Measurements from ENCODE around the gene TP53INP2.

DNA sequence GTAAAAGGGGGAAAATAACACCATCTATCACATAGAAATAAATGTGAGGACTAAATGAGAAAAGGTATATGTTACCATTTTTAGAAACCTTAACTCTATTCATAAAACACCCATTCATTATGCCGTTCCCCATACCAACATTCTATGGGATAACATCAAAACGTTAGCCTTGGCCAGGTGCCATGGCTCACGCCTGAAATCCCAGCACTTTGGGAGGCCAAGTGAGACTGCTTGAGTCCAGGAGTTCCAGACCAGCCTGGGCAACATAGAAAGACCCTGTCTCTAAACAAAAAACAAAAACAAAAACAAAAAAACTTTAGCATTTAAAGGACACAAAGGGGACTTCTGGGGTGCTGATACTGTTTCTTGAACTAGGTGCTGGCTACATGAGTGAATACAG, 28.6 kb upstream of the TP53INP2 start:
- TF ChIP-seq, protein P1, sequence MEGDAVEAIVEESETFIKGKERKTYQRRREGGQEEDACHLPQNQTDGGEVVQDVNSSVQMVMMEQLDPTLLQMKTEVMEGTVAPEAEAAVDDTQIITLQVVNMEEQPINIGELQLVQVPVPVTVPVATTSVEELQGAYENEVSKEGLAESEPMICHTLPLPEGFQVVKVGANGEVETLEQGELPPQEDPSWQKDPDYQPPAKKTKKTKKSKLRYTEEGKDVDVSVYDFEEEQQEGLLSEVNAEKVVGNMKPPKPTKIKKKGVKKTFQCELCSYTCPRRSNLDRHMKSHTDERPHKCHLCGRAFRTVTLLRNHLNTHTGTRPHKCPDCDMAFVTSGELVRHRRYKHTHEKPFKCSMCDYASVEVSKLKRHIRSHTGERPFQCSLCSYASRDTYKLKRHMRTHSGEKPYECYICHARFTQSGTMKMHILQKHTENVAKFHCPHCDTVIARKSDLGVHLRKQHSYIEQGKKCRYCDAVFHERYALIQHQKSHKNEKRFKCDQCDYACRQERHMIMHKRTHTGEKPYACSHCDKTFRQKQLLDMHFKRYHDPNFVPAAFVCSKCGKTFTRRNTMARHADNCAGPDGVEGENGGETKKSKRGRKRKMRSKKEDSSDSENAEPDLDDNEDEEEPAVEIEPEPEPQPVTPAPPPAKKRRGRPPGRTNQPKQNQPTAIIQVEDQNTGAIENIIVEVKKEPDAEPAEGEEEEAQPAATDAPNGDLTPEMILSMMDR (IDR thresholded peaks at IDR 0.05): no peak
- no peak for TF ChIP-seq POLR2A (IDR thresholded peaks at IDR 0.05)

Measured in uterus (tissue), 2 donors.